ENCODE data around the gene MYG1.

Gene MYG1

DNA sequence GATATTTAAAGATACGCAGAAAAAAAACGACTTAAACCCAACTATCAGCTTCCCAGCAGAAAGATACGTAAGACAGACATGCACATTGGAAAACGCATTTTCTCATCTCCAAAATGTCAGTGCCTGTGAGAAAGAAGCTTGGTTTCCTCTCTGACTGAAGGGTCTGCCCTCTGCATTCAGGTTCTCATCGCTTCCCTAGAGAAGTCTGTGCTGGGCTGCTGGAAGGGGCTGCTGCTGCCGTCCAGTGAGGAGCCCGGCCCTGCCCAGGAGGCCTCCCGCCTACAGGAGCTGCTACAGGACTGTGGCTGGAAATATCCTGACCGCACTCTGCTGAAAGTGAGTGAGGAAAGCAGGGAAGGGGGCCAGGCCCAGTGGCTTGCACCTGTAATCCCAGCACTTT, 8.8 kb upstream of the MYG1 start:
- Histone ChIP-seq H3K27me3 (replicated peaks; ENCODE audit: insufficient read depth, low read length) (no peaks in the 10 kb centered on the region), H3K4me1 (ENCODE audit: low read length) (peaks cover 5% of the 10 kb centered on the region; the same call in 1 of the 2 replicates), H3K4me3 (ENCODE audit: low read length) (no peak overlapping the region), H3K4me2 (ENCODE audit: low read depth, low read length) (no peak overlapping the region), H3K9me3 (replicated peaks; ENCODE audit: insufficient read depth, low read length) (no peaks in the 10 kb centered on the region), H3K79me2 (ENCODE audit: low read length) (peaks cover 4% of the 10 kb centered on the region), H3K9me2 (replicated peaks; ENCODE audit: insufficient read depth, low read length) (no peaks in the 10 kb centered on the region), H4K20me1 (ENCODE audit: insufficient read depth, low read length) (no peaks in the 10 kb centered on the region), H2AFZ (ENCODE audit: low read length) (no peak overlapping the region), H3K27ac (ENCODE audit: low read length) (no peak overlapping the region), H3K36me3 (replicated peaks; ENCODE audit: insufficient read depth, low read length) (no peaks in the 10 kb centered on the region; the same call in 1 of the 2 replicates), H3K9ac (ENCODE audit: low read length) (no peak overlapping the region), H3F3A (ENCODE audit: insufficient read depth, low read length) (peaks cover 17% of the 10 kb centered on the region)
- DNase-seq: no peak
- TF ChIP-seq EZH2phosphoT487 (IDR thresholded peaks at IDR 0.05; ENCODE audit: low read length): no peak
- TF ChIP-seq, protein P1, sequence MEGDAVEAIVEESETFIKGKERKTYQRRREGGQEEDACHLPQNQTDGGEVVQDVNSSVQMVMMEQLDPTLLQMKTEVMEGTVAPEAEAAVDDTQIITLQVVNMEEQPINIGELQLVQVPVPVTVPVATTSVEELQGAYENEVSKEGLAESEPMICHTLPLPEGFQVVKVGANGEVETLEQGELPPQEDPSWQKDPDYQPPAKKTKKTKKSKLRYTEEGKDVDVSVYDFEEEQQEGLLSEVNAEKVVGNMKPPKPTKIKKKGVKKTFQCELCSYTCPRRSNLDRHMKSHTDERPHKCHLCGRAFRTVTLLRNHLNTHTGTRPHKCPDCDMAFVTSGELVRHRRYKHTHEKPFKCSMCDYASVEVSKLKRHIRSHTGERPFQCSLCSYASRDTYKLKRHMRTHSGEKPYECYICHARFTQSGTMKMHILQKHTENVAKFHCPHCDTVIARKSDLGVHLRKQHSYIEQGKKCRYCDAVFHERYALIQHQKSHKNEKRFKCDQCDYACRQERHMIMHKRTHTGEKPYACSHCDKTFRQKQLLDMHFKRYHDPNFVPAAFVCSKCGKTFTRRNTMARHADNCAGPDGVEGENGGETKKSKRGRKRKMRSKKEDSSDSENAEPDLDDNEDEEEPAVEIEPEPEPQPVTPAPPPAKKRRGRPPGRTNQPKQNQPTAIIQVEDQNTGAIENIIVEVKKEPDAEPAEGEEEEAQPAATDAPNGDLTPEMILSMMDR (IDR thresholded peaks at IDR 0.05; ENCODE audit: low read length): no peak
- no peak for TF ChIP-seq EZH2 (optimal IDR thresholded peaks at IDR 0.05; ENCODE audit: low read depth, low read length)

DNA sequence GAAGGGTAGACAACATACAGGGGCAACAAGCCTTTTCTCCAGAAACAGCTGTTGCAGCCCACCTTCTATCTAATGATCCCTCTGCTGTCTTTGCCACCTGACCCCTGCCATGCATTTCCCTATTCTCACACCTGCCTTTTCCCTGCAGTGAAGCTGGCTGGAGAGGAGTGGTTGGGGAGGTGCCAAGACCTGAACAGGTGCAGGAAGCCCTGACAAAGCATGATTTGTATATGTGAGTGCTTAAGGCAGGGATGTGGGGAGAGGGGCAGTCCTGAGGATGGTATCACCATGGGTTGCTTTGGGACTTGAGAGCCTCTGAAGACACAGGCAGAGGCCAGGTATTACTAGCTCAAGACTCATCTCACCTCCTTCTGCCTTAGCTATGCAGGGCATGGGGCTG, 7.1 kb upstream of the MYG1 start:
- Histone ChIP-seq H3F3A (ENCODE audit: insufficient read depth, low read length) (peaks cover 17% of the 10 kb centered on the region), H3K27ac (ENCODE audit: low read length) (no peak overlapping the region), H3K4me3 (ENCODE audit: low read length) (no peak overlapping the region), H3K9ac (ENCODE audit: low read length) (no peak overlapping the region), H4K20me1 (ENCODE audit: insufficient read depth, low read length) (no peaks in the 10 kb centered on the region), H3K4me2 (ENCODE audit: low read depth, low read length) (no peak overlapping the region), H3K9me2 (replicated peaks; ENCODE audit: insufficient read depth, low read length) (no peaks in the 10 kb centered on the region), H3K36me3 (replicated peaks; ENCODE audit: insufficient read depth, low read length) (no peaks in the 10 kb centered on the region; the same call in 1 of the 2 replicates), H3K27me3 (replicated peaks; ENCODE audit: insufficient read depth, low read length) (no peaks in the 10 kb centered on the region), H2AFZ (ENCODE audit: low read length) (no peak overlapping the region), H3K9me3 (replicated peaks; ENCODE audit: insufficient read depth, low read length) (no peaks in the 10 kb centered on the region), H3K79me2 (ENCODE audit: low read length) (peaks cover 21% of the 10 kb centered on the region), H3K4me1 (ENCODE audit: low read length) (peaks cover 10% of the 10 kb centered on the region; the same call in 1 of the 2 replicates)
- no peak for DNase-seq
- TF ChIP-seq, protein P1 (IDR thresholded peaks at IDR 0.05; ENCODE audit: low read length): no peak
- TF ChIP-seq EZH2 (optimal IDR thresholded peaks at IDR 0.05; ENCODE audit: low read depth, low read length) (no peak), EZH2phosphoT487 (IDR thresholded peaks at IDR 0.05; ENCODE audit: low read length) (no peak)

DNA sequence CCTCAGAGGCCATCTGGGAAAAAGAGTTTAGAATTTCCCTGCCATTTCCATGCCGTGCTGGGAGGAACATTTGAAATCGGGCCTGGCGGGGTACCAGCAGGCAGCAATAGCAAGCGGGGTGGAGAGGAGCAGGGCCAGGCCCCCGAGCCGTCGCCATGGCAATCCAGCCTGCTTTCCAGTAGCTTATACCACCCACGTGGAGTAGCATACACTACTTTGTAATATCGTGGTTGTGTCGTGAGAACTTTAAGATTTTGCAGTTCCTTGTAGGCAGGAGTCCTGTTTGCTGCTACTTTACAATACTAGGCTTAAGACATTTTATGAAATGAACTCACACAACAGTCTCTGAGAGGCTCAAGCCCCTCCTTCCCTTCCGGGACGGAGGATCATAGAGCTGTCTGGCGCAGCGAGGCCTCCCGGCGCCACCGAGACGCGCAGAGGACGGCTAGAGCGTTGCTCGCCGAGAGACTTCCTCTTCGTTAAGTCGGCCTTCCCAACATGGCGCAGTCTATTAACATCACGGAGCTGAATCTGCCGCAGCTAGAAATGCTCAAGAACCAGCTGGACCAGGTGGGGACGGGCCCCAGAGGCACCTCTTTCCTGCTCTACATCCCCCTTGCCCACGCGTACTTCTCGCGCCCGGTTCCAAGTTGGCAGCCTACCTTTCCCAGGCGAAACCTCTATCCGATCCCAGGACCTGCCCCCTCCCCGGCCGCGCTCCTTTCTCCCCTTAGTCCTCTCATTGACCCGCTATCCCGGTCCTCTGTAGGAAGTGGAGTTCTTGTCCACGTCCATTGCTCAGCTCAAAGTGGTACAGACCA, 4.2 kb upstream of the MYG1 start, which contains the start of gene PFDN5:
Gene PFDN5, plus strand, starts transcription at position 473 of the 821 bp plus-strand sequence. Its CDS starts 26 bp downstream, at position 499.
- peak; percentile 88 for DNase-seq
- H3K27me3 ChIP-seq (replicated peaks; ENCODE audit: insufficient read depth, low read length): no peaks in the 10 kb centered on the region
- H3K4me1 ChIP-seq (ENCODE audit: low read length): peaks cover 15% of the 10 kb centered on the region
- H3F3A ChIP-seq (ENCODE audit: insufficient read depth, low read length): peaks cover 35% of the 10 kb centered on the region
- no peaks in the 10 kb centered on the region for H4K20me1 ChIP-seq (ENCODE audit: insufficient read depth, low read length)
- H3K36me3 ChIP-seq (replicated peaks; ENCODE audit: insufficient read depth, low read length): no peaks in the 10 kb centered on the region; the same call in 1 of the 2 replicates
- TF ChIP-seq EZH2phosphoT487 (IDR thresholded peaks at IDR 0.05; ENCODE audit: low read length): no peak
- TF ChIP-seq, protein P1 (IDR thresholded peaks at IDR 0.05; ENCODE audit: low read length): no peak
- TF ChIP-seq EZH2 (optimal IDR thresholded peaks at IDR 0.05; ENCODE audit: low read depth, low read length): no peak
- no peaks in the 10 kb centered on the region for H3K9me3 ChIP-seq (replicated peaks; ENCODE audit: insufficient read depth, low read length)
- peak within 1 kb of the TSS; percentile 57; the same call in 1 of the 2 replicates for H3K27ac ChIP-seq (ENCODE audit: low read length)
- peak within 1 kb of the TSS; percentile 83 for H3K9ac ChIP-seq (ENCODE audit: low read length)
- peak within 1 kb of the TSS; percentile 97 for H2AFZ ChIP-seq (ENCODE audit: low read length)
- H3K4me2 ChIP-seq (ENCODE audit: low read depth, low read length): peak within 1 kb of the TSS; percentile 79
- H3K4me3 ChIP-seq (ENCODE audit: low read length): peak within 1 kb of the TSS; percentile 99
- no peaks in the 10 kb centered on the region for H3K9me2 ChIP-seq (replicated peaks; ENCODE audit: insufficient read depth, low read length)
- peaks cover 42% of the 10 kb centered on the region for H3K79me2 ChIP-seq (ENCODE audit: low read length)
